Right forelimb (tissue), 1 donor: ENCODE measurements around the gene RELN.

ENCODE experiments used
- DNase-seq: peaks from one replicate; pipeline ENCODE4 v3.0.0-alpha.2; 2018

Gene RELN

GRCh38 chr7:103889451-103889850 is 100.0 kb downstream of the RELN start:
- DNase-seq: no peak

DNA sequence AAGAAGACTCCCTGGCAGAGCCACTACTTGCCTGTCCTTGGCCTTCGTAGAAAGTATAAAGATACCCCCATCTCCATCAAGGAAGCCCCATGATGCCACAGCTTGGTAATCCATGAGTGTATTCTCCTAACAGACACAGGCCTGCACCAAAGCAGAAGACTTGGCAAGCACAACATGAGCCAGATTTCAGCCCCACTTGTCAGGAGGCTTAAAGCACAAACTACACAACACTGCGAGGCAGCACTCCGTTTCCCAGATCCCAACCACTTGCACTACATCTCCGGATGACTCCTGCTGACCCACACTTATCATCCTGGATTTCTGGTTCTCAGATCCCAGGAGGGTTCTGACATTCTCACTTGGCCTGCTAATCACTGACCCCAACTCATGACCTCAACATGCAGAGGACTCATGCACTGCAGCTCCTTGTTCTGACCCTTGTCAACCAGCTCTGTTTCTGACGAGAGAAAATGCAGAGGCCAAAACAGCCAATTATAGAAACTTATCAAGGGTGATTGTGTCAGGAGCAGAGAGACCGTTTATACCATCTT is 100.8 kb downstream of the RELN start:
- DNase-seq: no peak

DNA sequence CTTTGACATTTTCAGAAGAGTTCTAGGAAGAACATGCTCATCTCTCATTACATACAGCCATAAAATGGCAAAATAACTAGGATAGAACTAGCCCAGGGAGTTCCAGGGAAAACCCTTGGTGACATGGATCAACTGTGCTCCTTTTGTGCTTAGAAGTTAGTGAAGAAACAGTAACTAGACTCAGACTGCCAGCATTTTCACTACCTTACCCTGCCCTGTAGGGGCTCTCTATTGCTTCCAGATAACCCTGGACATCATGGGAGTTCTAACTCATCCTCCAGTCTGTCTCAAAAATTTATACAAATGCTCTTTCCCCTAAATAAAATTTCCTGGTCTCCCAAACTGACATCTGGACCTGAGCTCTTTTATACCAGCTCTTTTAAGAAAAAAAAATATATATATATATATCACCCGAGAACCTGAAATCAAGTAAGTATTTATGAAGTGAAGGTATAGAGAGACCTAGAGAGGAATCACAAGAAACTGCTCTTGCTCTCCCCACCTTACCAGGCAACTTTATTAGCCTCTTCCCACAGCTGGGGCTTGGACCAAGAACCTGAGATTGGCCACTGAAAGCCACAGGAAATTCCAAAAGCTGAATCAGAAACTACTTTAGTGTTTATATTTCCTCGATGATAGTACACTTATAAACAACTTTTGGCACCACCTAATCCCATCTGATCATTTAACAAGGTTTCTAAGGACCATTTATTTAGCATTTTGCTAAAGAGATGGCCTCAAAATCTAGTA is 101.4 kb downstream of the RELN start:
- no peak for DNase-seq

GRCh38 chr7:103887050-103887449 is 102.4 kb downstream of the RELN start:
- no peak for DNase-seq

GRCh38 chr7:103879928-103880600 is 109.4 kb downstream of the RELN start:
- no peak for DNase-seq

DNA sequence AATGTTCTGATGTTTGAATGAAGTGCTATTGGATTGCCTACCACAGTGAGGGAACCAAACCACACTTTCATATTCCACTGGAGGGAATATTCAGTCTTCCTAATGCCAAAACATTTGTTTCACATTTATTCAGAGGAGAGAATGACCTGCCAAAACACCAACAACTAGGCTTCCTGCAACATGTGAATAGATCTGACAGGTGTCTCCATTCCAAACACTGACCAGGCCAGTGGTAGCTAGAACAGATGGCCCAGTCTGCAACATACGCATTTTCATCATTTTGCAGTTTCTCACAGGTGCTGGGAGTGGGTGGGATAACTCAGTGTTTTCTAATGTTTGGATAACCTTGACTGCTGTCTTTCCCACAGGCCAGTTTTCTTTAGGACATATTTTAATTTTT is 110.0 kb downstream of the RELN start:
- no peak for DNase-seq

DNA sequence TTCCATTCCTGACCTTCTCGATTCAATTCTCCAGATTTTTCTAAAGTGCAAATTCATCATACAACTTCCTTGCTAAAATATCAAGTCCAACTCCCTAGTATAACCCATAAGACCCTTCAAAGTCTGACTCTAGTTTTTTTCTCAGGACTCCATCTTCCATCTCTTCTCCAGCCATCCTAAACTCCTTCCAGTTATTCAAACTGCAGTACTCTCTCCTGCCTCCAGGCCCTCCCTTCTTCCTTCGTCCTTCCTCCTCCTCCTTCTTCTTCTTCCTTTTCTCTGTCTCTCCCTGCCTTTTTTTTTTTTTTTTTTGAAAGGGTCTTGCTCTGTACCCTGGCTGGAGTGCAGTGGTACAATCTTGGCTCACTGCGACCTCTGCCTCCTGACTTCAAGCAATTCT is 111.9 kb downstream of the RELN start:
- DNase-seq: no peak

DNA sequence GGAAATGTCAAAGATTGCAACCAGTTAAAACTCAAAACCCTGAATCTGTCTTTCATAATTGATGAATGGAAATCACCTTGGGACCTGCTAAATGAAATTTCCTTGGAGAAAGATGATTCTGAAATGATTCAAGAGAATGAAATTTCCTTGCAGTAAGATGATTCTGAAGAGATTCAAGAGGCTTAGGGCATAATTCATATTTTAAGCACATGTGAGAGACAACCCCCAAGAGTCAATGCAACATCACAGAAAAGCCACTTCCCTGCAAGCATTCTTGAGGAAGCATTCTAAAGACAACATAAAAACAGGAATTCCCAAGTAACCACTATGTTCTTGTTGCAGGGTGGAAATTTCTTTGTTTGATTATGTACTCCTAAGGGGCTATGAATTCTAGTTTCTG is 113.7 kb downstream of the RELN start:
- no peak for DNase-seq

DNA sequence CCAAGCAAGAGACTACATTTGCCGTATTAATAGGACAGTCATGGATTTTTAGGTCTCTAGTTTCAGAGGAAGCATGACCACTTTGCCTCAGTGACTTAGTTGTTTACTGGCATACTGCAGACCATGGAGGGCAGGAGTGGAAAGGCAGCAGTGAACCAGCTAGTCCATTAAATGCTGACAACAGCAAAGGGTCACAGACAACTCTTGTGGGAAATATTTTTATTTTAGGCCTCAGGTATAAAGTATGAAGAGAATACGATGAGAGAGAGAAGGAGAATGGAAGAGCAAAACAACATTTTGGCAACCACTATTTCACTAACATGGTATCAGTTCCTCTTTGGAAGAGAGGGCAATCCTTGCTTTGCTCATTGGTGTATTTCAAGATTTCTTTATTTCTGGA is 118.0 kb downstream of the RELN start:
- no peak for DNase-seq

DNA sequence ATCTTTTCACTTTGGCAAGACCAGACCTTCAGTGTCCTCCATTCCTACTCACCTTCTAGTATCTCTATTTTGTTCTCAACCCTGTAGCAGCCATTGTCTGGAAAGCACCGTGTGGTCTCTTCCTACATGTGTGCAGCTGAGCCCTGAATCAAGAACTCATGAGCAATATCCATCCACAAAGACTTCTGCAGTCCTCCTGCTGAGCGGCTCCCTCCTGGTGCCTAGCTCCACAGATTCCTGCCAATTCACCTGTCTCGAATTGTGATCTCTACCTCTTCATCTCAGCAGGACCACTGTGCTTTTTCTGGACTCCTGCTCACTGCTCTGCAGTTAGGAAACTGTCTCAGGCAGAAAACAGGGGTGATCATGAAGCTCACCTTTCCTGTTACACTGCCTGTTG is 118.8 kb downstream of the RELN start:
- no peak for DNase-seq

- no peak for DNase-seq
Observed at GRCh38 chr7:103867874-103868273, 121.6 kb downstream of the RELN start.

DNA sequence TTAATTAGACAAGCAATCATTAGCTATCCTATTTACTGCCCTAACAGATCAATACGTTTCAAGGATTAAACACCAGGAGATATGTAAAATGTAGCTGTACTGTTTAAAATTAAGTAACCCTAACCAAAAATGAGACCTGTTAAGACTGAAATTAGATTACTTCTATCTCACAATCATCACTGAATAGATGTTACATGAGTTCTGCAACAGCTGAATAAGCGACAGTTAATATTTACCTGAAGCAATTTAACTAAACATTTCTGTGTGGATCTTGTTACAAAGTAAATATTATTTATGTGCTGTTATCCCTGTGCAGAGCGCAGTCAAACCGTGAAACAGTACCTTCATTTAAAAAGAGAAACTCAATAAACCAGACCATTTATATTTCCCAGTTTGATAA is 122.5 kb downstream of the RELN start:
- no peak for DNase-seq

GRCh38 chr7:103865442-103865841 is 124.0 kb downstream of the RELN start:
- no peak for DNase-seq

GRCh38 chr7:103862302-103863035 is 127.0 kb downstream of the RELN start:
- DNase-seq: no peak

DNA sequence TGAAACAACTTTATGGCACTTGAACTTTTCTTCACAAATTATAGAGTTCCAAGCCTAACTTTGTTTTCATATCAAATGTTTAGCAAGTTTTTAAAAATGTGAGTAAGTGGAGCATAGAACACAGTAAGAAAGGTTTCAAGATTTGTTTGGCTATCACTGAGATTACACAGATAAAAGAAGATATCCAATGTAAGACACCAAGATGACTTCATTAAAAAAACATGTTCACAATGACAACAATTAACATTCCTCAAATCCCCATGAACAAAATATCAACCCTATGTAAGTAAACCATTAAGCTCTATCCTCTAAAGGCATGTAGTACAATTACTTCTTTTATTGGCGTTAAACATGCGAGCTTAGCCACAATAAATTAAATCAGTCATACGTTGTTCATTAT is 129.7 kb downstream of the RELN start:
- DNase-seq: no peak

DNA sequence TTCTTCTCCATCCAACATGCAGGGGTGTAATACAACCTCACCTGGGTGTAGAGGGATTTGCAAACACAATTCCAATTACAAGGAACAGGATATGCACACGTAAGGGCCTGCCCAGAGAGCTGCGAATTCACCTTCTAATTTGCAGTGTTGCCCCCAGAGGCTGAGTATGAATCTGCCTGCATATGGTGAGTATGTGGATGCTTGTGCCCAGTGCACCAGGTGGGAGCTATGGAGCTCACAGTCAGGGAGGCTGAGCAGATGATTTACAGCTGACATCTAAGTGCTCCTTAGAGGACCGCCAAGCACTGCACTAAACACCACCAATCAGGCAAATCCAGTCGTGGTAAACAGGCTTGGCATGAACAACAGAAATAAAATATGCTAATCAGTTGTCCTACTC is 132.0 kb downstream of the RELN start:
- no peak for DNase-seq

DNA sequence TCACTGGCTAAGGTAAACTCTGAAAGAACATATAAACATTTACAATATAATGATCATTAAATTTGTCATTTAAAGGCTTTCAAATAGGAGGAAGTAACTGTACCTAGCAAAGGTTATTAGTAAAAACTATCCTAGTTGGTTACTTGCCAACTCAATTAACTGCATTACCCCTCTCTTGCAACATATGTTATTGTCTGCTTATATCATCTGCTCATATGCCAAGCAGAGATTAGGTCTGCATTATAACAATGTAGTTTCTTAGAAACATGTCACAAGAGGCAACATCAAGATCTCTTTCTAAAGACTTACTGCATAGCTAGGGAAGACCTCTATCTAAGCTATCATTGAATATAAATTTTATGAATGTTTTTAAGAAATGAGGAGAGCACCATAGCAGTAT is 132.5 kb downstream of the RELN start:
- DNase-seq: no peak

- DNase-seq: no peak
Observed at GRCh38 chr7:103855671-103856070, 133.8 kb downstream of the RELN start.

DNA sequence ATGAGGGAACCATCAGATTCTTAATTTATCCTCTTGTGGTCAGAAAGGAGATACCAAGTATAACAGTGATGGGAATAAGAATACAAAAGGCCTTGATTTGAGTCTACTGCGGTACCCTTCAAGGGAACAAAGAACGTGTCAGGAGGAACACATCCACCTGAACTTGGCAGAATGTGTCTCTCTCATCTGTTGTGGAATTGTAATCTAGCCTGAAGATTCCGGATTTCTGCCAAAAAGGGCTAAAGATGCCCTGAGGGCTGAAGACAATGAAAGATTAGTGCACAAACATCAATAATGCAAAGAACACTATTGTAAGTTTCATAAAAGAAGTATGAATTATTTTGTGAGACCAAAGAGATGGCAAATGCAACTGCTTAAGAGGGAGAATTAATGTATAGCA is 134.8 kb downstream of the RELN start:
- no peak for DNase-seq

DNA sequence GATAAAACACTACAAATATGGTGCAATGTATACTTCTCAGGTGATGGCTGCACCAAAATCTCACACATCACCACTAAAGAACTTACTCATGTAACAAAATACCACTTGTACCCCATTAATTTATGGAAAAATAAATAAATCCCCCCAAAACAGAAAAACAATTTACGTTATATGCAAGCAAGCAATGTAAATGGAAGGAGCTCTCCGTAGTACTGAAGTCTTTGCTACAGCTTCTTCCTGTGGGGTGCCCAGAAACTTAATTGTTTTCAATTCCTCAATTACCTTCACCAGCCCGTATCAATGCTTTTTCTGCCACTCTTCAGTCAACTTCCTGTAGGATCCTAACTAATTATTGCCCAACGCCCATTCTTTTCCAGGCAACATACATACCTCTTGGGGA is 138.1 kb downstream of the RELN start:
- DNase-seq: no peak

GRCh38 chr7:103843689-103844480 is 145.6 kb downstream of the RELN start:
- DNase-seq: no peak

DNA sequence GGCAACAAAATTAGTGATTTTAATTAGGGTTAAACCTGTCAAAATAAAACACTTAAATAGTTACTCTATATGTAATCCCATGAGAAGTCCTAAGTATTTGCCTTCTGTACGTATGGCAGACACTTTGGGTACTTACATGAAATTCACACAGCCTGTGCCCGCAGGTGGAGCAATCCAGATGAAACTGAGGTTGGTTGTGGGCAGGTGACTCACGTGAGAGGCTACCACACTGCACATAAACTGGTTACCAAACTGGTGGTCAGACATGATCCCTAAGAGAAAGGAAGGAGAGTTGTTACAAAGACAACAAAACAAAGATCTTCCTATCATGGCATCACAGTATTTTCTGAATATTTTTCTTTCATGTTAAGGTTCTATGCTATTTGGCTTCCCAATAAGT is 156.1 kb downstream of the RELN start:
- DNase-seq: no peak

DNA sequence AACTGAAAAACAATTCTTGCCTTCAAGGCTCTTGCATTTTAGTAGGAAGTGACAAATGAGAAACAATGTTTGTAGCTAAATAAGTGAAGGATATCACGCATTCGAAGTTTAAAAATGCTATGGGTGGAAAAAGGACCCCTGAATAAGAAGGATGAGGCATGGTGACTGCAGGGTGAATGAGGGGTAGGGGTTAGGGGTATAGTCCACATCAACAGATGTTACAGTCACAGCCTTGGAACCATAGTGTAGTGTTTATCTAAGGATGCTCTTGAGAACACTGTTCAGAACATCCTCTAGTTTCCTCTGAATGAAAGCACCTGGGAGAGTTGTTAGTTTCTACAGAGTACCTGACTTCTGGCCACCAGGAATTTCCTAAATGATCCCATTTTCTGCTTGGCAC is 157.0 kb downstream of the RELN start:
- DNase-seq: no peak
